Nephron (organoid): ENCODE data around the gene KLHL29.

Experiments
- H3K27ac Mint-ChIP-seq, 3 experiments: 2 replicates each; pipeline ENCODE4 v1.8.0; 2020; ENCODE audit warnings: mixed read lengths in 3 of 3, mild to moderate bottlenecking in 2 of 3, moderate library complexity in 1 of 3
- H3K27me3 Mint-ChIP-seq: 2 replicates; pipeline ENCODE4 v1.8.0; 2021; ENCODE audit warnings: low read depth, mild to moderate bottlenecking, moderate library complexity, mixed read lengths
- H3K36me3 Mint-ChIP-seq: 2 replicates; pipeline ENCODE4 v1.8.0; 2020; ENCODE audit warnings: low read depth, mixed read lengths
- H3K4me1 Mint-ChIP-seq: 2 replicates; pipeline ENCODE4 v1.8.0; 2020; ENCODE audit warnings: mixed read lengths
- H3K4me3 Mint-ChIP-seq, 3 experiments: 2 replicates each; pipeline ENCODE4 v1.8.0; 2020; ENCODE audit warnings: mild to moderate bottlenecking in 3 of 3, mixed read lengths in 3 of 3, moderate library complexity in 2 of 3
- H3K9me3 Mint-ChIP-seq: 2 replicates; pipeline ENCODE4 v1.8.0; 2020; ENCODE audit warnings: mixed read lengths
- CTCF ChIP-seq, 3 experiments: fragments of 200-600 bp; sonication (generic); IDR thresholded peaks; one replicate each; pipeline ENCODE4 v1.5.0; 2021; ENCODE audit warnings: antibody characterized with exemption in 3 of 3; ENCODE audit not compliant: unreplicated experiment in 3 of 3

The KLHL29 gene

DNA sequence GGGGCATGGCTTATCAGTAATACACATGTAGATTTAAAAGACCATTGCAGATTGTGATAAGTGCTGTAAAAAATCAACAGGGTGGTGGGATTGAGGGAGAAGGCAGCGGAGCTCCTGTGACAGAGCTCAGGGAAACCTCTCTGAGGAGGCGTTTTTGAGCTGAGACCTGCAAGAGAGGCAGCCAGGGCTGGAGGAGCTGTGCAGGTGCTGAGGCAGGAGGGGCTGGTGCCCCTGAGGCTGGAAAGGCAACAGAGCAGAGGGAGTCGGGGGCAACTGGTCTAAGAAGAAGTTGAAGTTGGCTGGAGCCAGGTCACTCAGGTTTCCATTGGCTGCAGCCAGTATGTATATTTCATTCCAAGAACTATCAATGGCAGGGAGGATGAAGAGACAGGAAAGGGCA, 47.6 kb downstream of the KLHL29 start:
- H3K4me3 Mint-ChIP-seq: no peak overlapping the region
- no peak for TF ChIP-seq CTCF (IDR thresholded peaks at IDR 0.05; ENCODE audit: unreplicated experiment in 3 of 3)
- peaks cover 40% of the 10 kb centered on the region for H3K4me1 Mint-ChIP-seq
- H3K36me3 Mint-ChIP-seq: peaks cover 9% of the 10 kb centered on the region
- H3K27ac Mint-ChIP-seq: no peak overlapping the region
- peaks cover 8% of the 10 kb centered on the region for H3K9me3 Mint-ChIP-seq
- peaks cover 6% of the 10 kb centered on the region for H3K27me3 Mint-ChIP-seq

DNA sequence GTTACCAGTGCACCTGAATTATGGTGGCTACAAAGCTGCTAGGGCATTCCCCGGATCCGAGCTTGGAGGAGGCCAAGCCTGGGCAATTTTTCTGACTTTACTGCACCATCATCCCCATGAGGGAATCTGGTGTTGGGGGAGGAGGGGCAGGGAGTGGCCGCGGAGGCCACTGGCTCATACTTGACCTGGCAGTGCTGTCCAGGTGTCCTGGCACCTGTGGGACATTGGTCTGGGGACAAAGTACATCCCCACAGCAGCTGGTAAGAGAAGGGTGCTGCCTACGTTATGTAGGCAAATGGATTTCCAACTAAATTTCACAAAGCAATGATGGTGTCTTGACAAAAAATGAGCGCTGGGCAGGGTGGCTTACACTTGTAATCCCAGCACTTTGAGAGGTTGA, 48.3 kb downstream of the KLHL29 start:
- H3K36me3 Mint-ChIP-seq: peaks cover 9% of the 10 kb centered on the region
- no peak for TF ChIP-seq CTCF (IDR thresholded peaks at IDR 0.05; ENCODE audit: unreplicated experiment in 3 of 3)
- peaks cover 8% of the 10 kb centered on the region for H3K9me3 Mint-ChIP-seq
- H3K4me3 Mint-ChIP-seq: no peak overlapping the region
- peaks cover 36% of the 10 kb centered on the region for H3K4me1 Mint-ChIP-seq
- no peak overlapping the region for H3K27ac Mint-ChIP-seq
- peaks cover 6% of the 10 kb centered on the region for H3K27me3 Mint-ChIP-seq

GRCh38 chr2:23434721-23435121, 49.7 kb downstream of the KLHL29 start:
- H3K27ac Mint-ChIP-seq: no peak overlapping the region
- H3K27me3 Mint-ChIP-seq: peaks cover 6% of the 10 kb centered on the region
- TF ChIP-seq CTCF (IDR thresholded peaks at IDR 0.05; ENCODE audit: unreplicated experiment in 3 of 3): no peak
- peaks cover 31% of the 10 kb centered on the region for H3K4me1 Mint-ChIP-seq
- peaks cover 9% of the 10 kb centered on the region for H3K36me3 Mint-ChIP-seq
- no peak overlapping the region for H3K4me3 Mint-ChIP-seq
- H3K9me3 Mint-ChIP-seq: peaks cover 8% of the 10 kb centered on the region

DNA sequence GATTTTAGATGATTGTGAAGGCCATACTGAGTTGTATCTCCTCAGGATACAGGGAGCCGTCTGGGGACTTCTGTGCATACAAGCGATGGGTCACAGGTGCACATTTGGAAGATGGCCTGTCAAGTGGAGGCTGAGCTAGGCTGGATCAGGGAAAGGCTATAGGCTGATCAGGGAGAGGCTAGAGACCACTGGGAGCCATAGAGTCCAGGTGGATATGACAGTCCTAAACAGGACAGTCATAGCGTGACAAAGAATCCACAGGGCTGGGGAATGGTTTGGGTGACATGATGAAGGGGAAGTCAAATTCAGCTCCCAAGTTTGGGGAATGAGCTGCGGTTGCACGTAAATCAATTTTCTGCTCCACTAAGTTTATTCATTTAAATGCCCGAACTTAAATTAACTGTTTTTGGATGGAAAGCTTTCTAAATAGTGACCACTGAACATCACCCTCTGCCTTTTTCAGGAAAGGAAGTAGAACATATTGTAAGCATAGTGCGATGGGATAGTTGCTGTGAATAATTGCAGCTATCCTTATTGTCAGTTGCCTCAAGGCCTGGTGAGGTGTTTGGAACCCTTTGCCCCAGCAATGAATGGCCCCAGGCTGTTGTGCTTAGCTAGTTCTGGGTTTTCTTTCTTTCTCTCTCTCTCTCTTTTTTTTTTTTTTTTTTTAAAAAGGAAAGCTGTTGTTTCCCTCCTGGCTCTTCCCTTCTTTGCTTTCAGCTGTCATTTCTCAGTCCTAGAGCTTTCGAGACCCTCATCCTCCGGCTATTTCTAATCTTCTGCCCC, 50.5 kb downstream of the KLHL29 start:
- H3K27ac Mint-ChIP-seq: no peak overlapping the region
- peaks cover 6% of the 10 kb centered on the region for H3K27me3 Mint-ChIP-seq
- H3K36me3 Mint-ChIP-seq: peaks cover 9% of the 10 kb centered on the region
- peaks cover 8% of the 10 kb centered on the region for H3K9me3 Mint-ChIP-seq
- H3K4me3 Mint-ChIP-seq: no peak overlapping the region
- TF ChIP-seq CTCF (IDR thresholded peaks at IDR 0.05; ENCODE audit: unreplicated experiment in 3 of 3): no peak
- peaks cover 26% of the 10 kb centered on the region for H3K4me1 Mint-ChIP-seq

DNA sequence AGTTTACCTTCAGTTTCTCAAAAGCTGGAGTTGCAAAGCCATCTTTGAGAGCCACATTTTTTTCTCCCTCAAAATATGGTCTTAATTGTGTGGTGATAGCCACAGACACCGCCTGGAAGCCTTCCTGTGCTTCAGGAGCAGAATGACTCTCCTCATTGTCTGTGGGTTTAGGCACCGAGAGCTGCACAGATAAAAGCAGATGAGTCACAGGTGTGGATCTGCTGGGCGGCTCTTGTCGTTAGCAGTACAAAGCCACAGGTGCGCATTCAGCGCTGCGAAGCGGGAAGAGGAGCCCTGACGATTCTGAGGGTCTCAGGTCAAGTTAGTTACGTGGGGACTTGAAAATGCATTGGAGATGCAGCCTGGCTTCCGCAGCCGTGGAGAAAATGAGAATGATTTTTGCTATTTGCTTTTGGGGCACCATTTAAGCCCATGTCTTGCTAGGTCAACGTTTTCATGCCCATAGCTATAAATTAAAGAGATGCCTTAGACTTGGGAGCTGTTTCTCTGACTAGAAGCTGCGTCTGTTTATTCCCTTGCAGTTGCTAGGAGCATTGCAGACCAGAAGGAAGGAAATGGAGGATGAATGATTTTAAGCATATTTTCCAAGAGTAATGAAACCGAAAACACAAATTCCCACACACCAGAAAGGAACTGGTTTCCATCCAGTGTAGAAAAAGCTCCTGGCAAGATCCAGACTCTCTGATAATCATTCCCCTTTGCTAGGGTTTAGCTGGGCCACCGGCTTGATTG, 51.5 kb downstream of the KLHL29 start:
- TF ChIP-seq CTCF (IDR thresholded peaks at IDR 0.05; ENCODE audit: unreplicated experiment in 3 of 3): no peak
- Mint-ChIP-seq H3K9me3 (peaks cover 8% of the 10 kb centered on the region), H3K36me3 (peaks cover 9% of the 10 kb centered on the region), H3K4me1 (peaks cover 17% of the 10 kb centered on the region), H3K27me3 (peaks cover 6% of the 10 kb centered on the region), H3K4me3 (no peak overlapping the region), H3K27ac (no peak overlapping the region)
